Stomach (tissue), 4 donors: ENCODE measurements around the gene PRDX6.
"Not testable (repeated sequence)": the region's sequence is repeated elsewhere in the genome, so short reads cannot be mapped to it uniquely, and the experiment has no call there.

Experiments used
- EP300 ChIP-seq: sonication (generic); formaldehyde crosslinking; IDR thresholded peaks from one replicate; pipeline ENCODE4 v1.6.1; 2017; ENCODE audit warnings: antibody characterized with exemption
- POLR2A ChIP-seq, 4 donors: fragments of 450-650 bp; IDR thresholded peaks; one replicate each; pipeline ENCODE4 v1.6.1; 2016; ENCODE audit warnings: antibody characterized with exemption in 4 of 4, control low read depth in 2 of 4, mild to moderate bottlenecking in 1 of 4, moderate library complexity in 1 of 4
- TF ChIP-seq, protein P1 (sequence below), 7 experiments: fragments of 450-650 bp in 4 of 7; fragments of 200-600 bp in 3 of 7; sonication (generic) in 3 of 7; IDR thresholded peaks; one replicate each; pipeline ENCODE4 v1.5.1; 2016 to 2019; ENCODE audit warnings: antibody characterized with exemption in 7 of 7, control low read depth in 2 of 7, mild to moderate bottlenecking in 1 of 7

DNA sequence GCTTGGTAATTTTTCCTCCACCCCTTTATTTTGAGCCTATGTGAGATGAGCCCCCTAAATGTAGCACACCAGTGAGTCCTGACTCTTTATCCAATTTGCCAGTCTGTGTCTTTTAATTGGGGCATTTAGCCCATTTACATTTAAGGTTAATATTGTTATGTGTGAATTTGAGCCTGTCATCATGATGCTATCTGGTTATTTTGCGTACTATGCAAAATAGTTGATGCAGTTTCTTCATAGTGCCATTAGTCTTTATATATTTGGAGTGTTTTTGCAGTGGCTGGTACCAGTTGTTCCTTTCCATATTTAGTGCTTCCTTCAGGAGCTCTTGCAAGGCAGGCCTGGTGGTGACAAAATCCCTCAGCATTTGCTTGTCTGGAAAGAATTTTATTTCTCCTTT lies 37.4 kb downstream of the PRDX6 start:
- TF ChIP-seq, protein P1, sequence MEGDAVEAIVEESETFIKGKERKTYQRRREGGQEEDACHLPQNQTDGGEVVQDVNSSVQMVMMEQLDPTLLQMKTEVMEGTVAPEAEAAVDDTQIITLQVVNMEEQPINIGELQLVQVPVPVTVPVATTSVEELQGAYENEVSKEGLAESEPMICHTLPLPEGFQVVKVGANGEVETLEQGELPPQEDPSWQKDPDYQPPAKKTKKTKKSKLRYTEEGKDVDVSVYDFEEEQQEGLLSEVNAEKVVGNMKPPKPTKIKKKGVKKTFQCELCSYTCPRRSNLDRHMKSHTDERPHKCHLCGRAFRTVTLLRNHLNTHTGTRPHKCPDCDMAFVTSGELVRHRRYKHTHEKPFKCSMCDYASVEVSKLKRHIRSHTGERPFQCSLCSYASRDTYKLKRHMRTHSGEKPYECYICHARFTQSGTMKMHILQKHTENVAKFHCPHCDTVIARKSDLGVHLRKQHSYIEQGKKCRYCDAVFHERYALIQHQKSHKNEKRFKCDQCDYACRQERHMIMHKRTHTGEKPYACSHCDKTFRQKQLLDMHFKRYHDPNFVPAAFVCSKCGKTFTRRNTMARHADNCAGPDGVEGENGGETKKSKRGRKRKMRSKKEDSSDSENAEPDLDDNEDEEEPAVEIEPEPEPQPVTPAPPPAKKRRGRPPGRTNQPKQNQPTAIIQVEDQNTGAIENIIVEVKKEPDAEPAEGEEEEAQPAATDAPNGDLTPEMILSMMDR (IDR thresholded peaks at IDR 0.05) = not testable (repeated sequence)
- not testable (repeated sequence) for TF ChIP-seq EP300; POLR2A (IDR thresholded peaks at IDR 0.05)
